T-cell (primary cell): ENCODE measurements around the gene GINS2. TPM values are rescaled to one million over a fixed set of nuclear protein-coding genes. Genes with fewer than 3 reads are reported as not detected.

Experiments
- ATAC-seq, 4 experiments: fragments of 200-7000 bp in 3 of 4; fragments of 150-1000 bp in 1 of 4; cut with Tn5 transposase; replicated peaks in 1 of 4; 1 replicate in 3 of 4; 2 replicates in 1 of 4; pipeline ENCODE4 v1.10.0; 2021; ENCODE audit warnings: moderate library complexity in 3 of 4, mild to moderate bottlenecking in 2 of 4, moderate number of reproducible peaks in 1 of 4
- CTCF ChIA-PET, 2 donors: fragments of 300-600 bp; sonication (Branson Sonifier 250); formaldehyde crosslinking; loops; one replicate each; lab custom pipeline; 2022; ENCODE audit warnings: antibody characterized with exemption in 2 of 2; lab: Charles Lee
- POLR2A ChIA-PET, 2 donors: fragments of 300-600 bp; sonication (Branson Sonifier 250); formaldehyde crosslinking; loops; one replicate each; lab custom pipeline; 2022; ENCODE audit warnings: antibody characterized with exemption in 2 of 2; lab: Charles Lee
- DNase-seq, 35 experiments: peaks; one replicate each; pipeline versions ENCODE4 v3.0.0 to v3.0.0-alpha.2; 2013 to 2023
- H3K27ac ChIP-seq: one replicate; pipeline ENCODE4 v1.5.1; 2013; ENCODE audit warnings: low read length
- H3K27me3 ChIP-seq, 2 experiments: replicated peaks in 1 of 2; 1 replicate in 1 of 2; 2 replicates in 1 of 2; pipeline versions ENCODE4 v1.6.1 to v1.7.0; 2013; ENCODE audit warnings: low read length in 1 of 2, mixed read lengths in 1 of 2; ENCODE audit not compliant: control insufficient read depth in 2 of 2, insufficient read depth in 2 of 2; ENCODE audit errors: extremely low read depth in 1 of 2
- H3K36me3 ChIP-seq, 2 donors: 1 replicate in 1 of 2; 2 replicates in 1 of 2; pipeline versions ENCODE4 v1.6.1 to v1.7.0; 2013; ENCODE audit warnings: low read length in 1 of 2; ENCODE audit not compliant: control insufficient read depth in 2 of 2, insufficient read depth in 1 of 2; ENCODE audit errors: extremely low read depth in 1 of 2
- H3K4me1 ChIP-seq, 2 experiments: 1 replicate in 1 of 2; 2 replicates in 1 of 2; pipeline versions ENCODE4 v1.6.1 to v1.7.0; 2013; ENCODE audit warnings: low read length in 2 of 2, mixed read lengths in 1 of 2; ENCODE audit not compliant: insufficient read depth in 2 of 2, control insufficient read depth in 1 of 2; ENCODE audit errors: extremely low read depth in 1 of 2
- H3K4me3 ChIP-seq, 2 donors: 1 replicate in 1 of 2; 2 replicates in 1 of 2; pipeline versions ENCODE4 v1.5.1 to v1.7.0; 2013; ENCODE audit warnings: mild to moderate bottlenecking in 2 of 2, low read length in 1 of 2, moderate library complexity in 1 of 2; ENCODE audit not compliant: control insufficient read depth in 1 of 2; ENCODE audit errors: extremely low read depth in 1 of 2
- H3K9me3 ChIP-seq: 2 replicates; pipeline ENCODE4 v1.7.0; 2013
- H3K27ac Mint-ChIP-seq, 2 donors: one replicate each; pipeline ENCODE4 v1.8.0; 2020 to 2021; ENCODE audit warnings: mild to moderate bottlenecking in 2 of 2, mixed read lengths in 2 of 2
- H3K27me3 Mint-ChIP-seq, 2 donors: one replicate each; pipeline ENCODE4 v1.8.0; 2021 to 2022; ENCODE audit warnings: mixed read lengths in 2 of 2
- H3K36me3 Mint-ChIP-seq: one replicate; pipeline ENCODE4 v1.8.0; 2021; ENCODE audit warnings: mixed read lengths
- H3K4me1 Mint-ChIP-seq, 3 donors: one replicate each; pipeline ENCODE4 v1.8.0; 2020 to 2022; ENCODE audit warnings: mixed read lengths in 3 of 3, mild to moderate bottlenecking in 1 of 3
- H3K4me3 Mint-ChIP-seq, 3 donors: one replicate each; pipeline ENCODE4 v1.8.0; 2020 to 2022; ENCODE audit warnings: mild to moderate bottlenecking in 3 of 3, mixed read lengths in 3 of 3, moderate library complexity in 3 of 3
- H3K9me3 Mint-ChIP-seq, 3 donors: one replicate each; pipeline ENCODE4 v1.8.0; 2020 to 2022; ENCODE audit warnings: mixed read lengths in 3 of 3
- WGBS: methylation state at CpG from one replicate; pipeline ENCODE4 v1.1.5; 2013; ENCODE audit warnings: missing lambda C conversion rate; ENCODE audit not compliant: insufficient coverage; 5-methylcytosine and 5-hydroxymethylcytosine counted together
- total RNA-seq, 35 experiments: library from RNA in 6 of 35; stranded (reverse) in 6 of 35; fragments of 120-200 nt in 1 of 35; gene quantifications; one replicate each; pipeline versions ENCODE4 v1.2.1 to v1.2.4 and lab custom pipeline; 2013 to 2026

The GINS2 gene
- total RNA-seq, 5 donors from 2014 or later (not counting 1 experiment from before 2014, with no cell fraction given), result 1.1 to 3.7 (median 1.6) TPM

DNA sequence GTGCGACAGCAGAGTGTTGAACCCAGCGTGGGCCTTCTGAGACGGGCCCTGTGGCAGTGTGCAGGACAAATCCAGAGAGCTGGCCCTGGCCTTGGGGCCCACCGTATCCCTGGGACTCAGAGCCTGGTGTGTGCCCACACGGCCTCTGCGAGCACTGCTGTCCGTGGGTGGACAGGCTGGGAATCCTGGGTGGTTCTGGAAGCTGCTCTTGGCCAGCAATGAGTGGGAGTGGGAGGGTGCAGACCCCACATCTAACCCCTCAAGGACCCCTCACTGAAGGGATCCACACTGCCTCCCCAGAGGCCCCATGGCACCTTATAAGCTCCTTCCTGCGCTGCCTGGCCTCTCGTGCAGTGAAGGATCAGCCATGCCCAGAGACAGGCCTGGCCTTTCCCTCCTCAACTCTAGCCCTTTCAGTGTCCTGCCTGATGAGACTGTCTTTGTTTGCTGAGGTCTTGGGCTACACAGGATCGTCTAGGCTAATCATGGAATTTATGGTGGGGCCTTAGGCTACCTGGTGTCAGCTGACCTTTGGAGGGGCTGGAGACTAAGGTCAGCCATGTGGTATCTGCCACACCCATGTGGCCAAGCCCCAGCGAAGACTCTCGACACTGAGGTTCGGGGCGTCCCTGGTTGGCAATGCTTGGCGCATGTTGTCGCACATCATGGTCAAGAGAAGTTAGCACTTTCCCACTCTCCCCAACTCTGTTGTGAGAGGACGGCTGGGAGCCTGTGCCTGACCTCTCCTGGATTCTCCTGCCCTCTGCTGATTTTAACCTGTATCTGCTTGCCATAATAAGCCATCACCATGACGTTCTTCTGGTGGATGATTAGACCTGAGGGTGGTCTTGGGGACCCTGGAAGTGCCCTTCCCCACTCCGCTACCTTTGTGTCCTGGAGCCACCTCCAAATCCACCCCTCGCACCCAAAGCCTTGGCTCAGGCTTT, 16.4 kb upstream of the GINS2 start:
- ChIA-PET CTCF (interaction anchor here in 1 of 2 donors (0.5 kb wide), 1 partner anchor 13 kb away, joined by 3 read pairs; no protein-coding TSS in a partner anchor), POLR2A (no interaction called here)
- H3K4me3 Mint-ChIP-seq, result no peak overlapping the region
- 92% methylated on average over 12 of the region's 20 CpGs for WGBS
- no peaks in the 10 kb centered on the region for H3K36me3 ChIP-seq
- H3K27ac Mint-ChIP-seq, result no peak overlapping the region
- no peaks in the 10 kb centered on the region for H3K4me1 ChIP-seq
- DNase-seq, result no peak
- no peaks in the 10 kb centered on the region for H3K36me3 Mint-ChIP-seq
- H3K4me3 ChIP-seq, result no peak overlapping the region
- H3K27ac ChIP-seq, result no peak overlapping the region
- peaks cover 0 to 3% of the 10 kb centered on the region in 2 experiments for H3K27me3 ChIP-seq
- ATAC-seq, result no peak
- no peaks in the 10 kb centered on the region for H3K27me3 Mint-ChIP-seq
- H3K4me1 Mint-ChIP-seq, result no peaks in the 10 kb centered on the region
- peaks cover 0 to 5% (median 0%) of the 10 kb centered on the region in 3 donors for H3K9me3 Mint-ChIP-seq
- no peaks in the 10 kb centered on the region for H3K9me3 ChIP-seq

DNA sequence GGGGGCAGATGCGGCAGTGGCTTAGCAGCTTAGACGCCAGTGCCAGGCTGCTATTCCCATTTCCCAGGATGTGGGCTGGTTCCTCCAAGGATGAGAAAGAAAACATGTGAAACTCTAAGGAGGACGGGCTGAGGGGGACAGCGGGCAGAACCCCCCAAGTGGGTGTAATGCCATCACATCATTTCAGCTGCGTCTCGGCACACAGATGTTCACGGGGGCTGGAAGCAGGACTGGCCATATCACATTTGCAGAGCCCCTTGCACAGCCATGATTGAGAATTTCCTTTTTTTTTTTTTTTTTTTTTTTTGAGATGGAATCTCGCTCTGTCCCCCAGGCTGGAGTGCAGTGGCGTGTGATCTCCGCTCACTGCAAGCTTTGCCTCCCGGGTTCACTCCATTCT, 15.3 kb upstream of the GINS2 start:
- WGBS, result no CpG with 5 or more reads among the region's 11 CpGs
- H3K27me3 Mint-ChIP-seq, result no peaks in the 10 kb centered on the region
- peaks cover 0 to 3% of the 10 kb centered on the region in 2 experiments for H3K27me3 ChIP-seq
- no peaks in the 10 kb centered on the region for H3K4me1 Mint-ChIP-seq
- no peaks in the 10 kb centered on the region for H3K36me3 ChIP-seq
- no peak overlapping the region for H3K4me3 Mint-ChIP-seq
- ATAC-seq, result no peak
- H3K27ac Mint-ChIP-seq, result no peak overlapping the region
- ChIA-PET POLR2A (no interaction called here), CTCF (no interaction called here)
- no peaks in the 10 kb centered on the region for H3K36me3 Mint-ChIP-seq
- H3K9me3 Mint-ChIP-seq, result peaks cover 0 to 5% (median 0%) of the 10 kb centered on the region in 3 donors
- H3K4me1 ChIP-seq, result no peaks in the 10 kb centered on the region
- no peak for DNase-seq
- H3K4me3 ChIP-seq, result no peak overlapping the region
- no peaks in the 10 kb centered on the region for H3K9me3 ChIP-seq
- no peak overlapping the region for H3K27ac ChIP-seq

DNA sequence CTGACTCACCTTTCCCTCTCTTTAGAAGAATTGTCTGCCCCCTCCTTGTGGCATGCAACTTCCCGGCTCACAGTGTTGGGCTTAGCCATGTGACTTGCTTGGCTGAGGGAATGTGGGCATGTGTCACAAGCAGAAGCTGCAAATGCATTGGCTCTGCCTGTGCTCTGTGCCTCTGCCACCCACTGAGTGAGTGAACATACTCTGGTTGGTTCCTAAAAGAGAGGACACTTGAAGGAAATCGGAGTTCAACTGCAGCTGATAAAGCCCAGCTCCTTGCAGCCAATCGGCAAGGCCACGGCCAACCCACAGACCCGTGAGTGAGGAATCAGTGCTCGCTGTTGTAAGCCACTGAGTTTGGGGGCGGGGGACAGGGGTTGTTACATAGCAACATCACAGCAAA, 10.9 kb upstream of the GINS2 start:
- no peak overlapping the region for H3K27ac Mint-ChIP-seq
- CTCF ChIA-PET, result no interaction called here
- no peaks in the 10 kb centered on the region for H3K36me3 Mint-ChIP-seq
- Histone ChIP-seq H3K9me3 (no peaks in the 10 kb centered on the region), H3K36me3 (no peaks in the 10 kb centered on the region), H3K27ac (no peak overlapping the region), H3K27me3 (peaks cover 2 to 44% of the 10 kb centered on the region in 2 experiments), H3K4me3 (no peak overlapping the region), H3K4me1 (no peaks in the 10 kb centered on the region)
- H3K9me3 Mint-ChIP-seq, result peaks cover 0 to 5% (median 0%) of the 10 kb centered on the region in 3 donors
- ATAC-seq (no peak), DNase-seq (no peak)
- no peak overlapping the region for H3K4me3 Mint-ChIP-seq
- peaks cover 0 to 10% of the 10 kb centered on the region in 2 donors for H3K27me3 Mint-ChIP-seq
- WGBS, result 80% methylated on average over 5 of the region's 7 CpGs
- POLR2A ChIA-PET, result no interaction called here
- no peaks in the 10 kb centered on the region for H3K4me1 Mint-ChIP-seq

GRCh38 chr16:85698935-85699558, 10.3 kb upstream of the GINS2 start:
- no peak overlapping the region for H3K27ac Mint-ChIP-seq
- POLR2A ChIA-PET, result no interaction called here
- DNase-seq, result no peak
- H3K36me3 Mint-ChIP-seq, result no peaks in the 10 kb centered on the region
- H3K9me3 Mint-ChIP-seq, result peaks cover 0 to 5% (median 0%) of the 10 kb centered on the region in 3 donors
- CTCF ChIA-PET, result no interaction called here
- Histone ChIP-seq H3K4me3 (no peak overlapping the region), H3K9me3 (no peaks in the 10 kb centered on the region), H3K27me3 (peaks cover 2 to 44% of the 10 kb centered on the region in 2 experiments), H3K27ac (no peak overlapping the region), H3K4me1 (no peaks in the 10 kb centered on the region), H3K36me3 (no peaks in the 10 kb centered on the region)
- H3K4me3 Mint-ChIP-seq, result no peak overlapping the region
- no peak for ATAC-seq
- H3K4me1 Mint-ChIP-seq, result no peaks in the 10 kb centered on the region
- peaks cover 0 to 10% of the 10 kb centered on the region in 2 donors for H3K27me3 Mint-ChIP-seq
- 74% methylated on average over 7 of the region's 12 CpGs for WGBS

GRCh38 chr16:85698459-85698891, 9.7 kb upstream of the GINS2 start:
- DNase-seq (no peak), ATAC-seq (no peak)
- H3K27me3 ChIP-seq, result peaks cover 2 to 44% of the 10 kb centered on the region in 2 experiments
- no peaks in the 10 kb centered on the region for H3K36me3 Mint-ChIP-seq
- CTCF ChIA-PET, result no interaction called here
- no peak overlapping the region for H3K27ac Mint-ChIP-seq
- H3K4me1 Mint-ChIP-seq, result no peaks in the 10 kb centered on the region
- no peak overlapping the region for H3K4me3 ChIP-seq
- POLR2A ChIA-PET, result no interaction called here
- no peaks in the 10 kb centered on the region for H3K4me1 ChIP-seq
- H3K9me3 ChIP-seq, result no peaks in the 10 kb centered on the region
- peaks cover 0 to 11% of the 10 kb centered on the region in 2 donors for H3K27me3 Mint-ChIP-seq
- H3K9me3 Mint-ChIP-seq, result peaks cover 0 to 5% (median 0%) of the 10 kb centered on the region in 3 donors
- H3K36me3 ChIP-seq, result no peaks in the 10 kb centered on the region
- H3K27ac ChIP-seq, result no peak overlapping the region
- no CpG with 5 or more reads among the region's 7 CpGs for WGBS
- no peak overlapping the region for H3K4me3 Mint-ChIP-seq

DNA sequence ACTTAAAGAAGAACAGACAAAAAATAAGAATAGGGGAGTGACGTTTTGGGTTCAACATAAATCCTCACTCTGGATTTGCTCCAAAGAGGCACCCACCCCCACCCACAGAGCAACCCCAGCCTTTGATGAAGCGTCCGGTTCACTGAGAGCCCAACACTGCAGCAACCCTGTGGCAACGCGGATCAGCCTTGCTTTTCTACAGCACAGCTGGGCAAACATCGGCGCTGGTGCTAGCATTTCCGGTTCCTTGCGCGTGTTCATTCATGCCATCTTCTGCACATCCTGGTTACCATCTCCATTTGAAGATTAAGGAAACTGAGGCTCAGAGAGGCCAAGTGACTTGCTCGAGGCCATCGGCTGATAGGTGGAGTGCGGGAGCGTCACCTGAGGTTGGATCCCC, 8.7 kb upstream of the GINS2 start:
- no peak for DNase-seq
- H3K4me3 Mint-ChIP-seq, result no peak overlapping the region
- Histone ChIP-seq H3K4me1 (no peaks in the 10 kb centered on the region), H3K27ac (no peak overlapping the region), H3K36me3 (no peaks in the 10 kb centered on the region), H3K27me3 (peaks cover 2 to 44% of the 10 kb centered on the region in 2 experiments), H3K4me3 (no peak overlapping the region), H3K9me3 (no peaks in the 10 kb centered on the region)
- ChIA-PET POLR2A (no interaction called here), CTCF (no interaction called here)
- H3K27ac Mint-ChIP-seq, result no peak overlapping the region
- H3K36me3 Mint-ChIP-seq, result no peaks in the 10 kb centered on the region
- WGBS, result 86% methylated on average over 6 of the region's 14 CpGs
- ATAC-seq, result no peak
- H3K9me3 Mint-ChIP-seq, result peaks cover 0 to 5% (median 0%) of the 10 kb centered on the region in 3 donors
- no peaks in the 10 kb centered on the region for H3K4me1 Mint-ChIP-seq
- H3K27me3 Mint-ChIP-seq, result peaks cover 0 to 16% of the 10 kb centered on the region in 2 donors
